ENCODE data around the gene BCDIN3D.
A peak's percentile ranks its signal among the peaks of the same experiment; 100 is the strongest.

Gene BCDIN3D

GRCh38 chr12:49825971-49826421 lies 16.9 kb downstream of the BCDIN3D start:
- H3K4me3 ChIP-seq (ENCODE audit: control insufficient read depth, low read depth, low read length): peak overlapping the region; percentile 19
- peak; percentile 85 for DNase-seq (ENCODE audit: low read depth)

DNA sequence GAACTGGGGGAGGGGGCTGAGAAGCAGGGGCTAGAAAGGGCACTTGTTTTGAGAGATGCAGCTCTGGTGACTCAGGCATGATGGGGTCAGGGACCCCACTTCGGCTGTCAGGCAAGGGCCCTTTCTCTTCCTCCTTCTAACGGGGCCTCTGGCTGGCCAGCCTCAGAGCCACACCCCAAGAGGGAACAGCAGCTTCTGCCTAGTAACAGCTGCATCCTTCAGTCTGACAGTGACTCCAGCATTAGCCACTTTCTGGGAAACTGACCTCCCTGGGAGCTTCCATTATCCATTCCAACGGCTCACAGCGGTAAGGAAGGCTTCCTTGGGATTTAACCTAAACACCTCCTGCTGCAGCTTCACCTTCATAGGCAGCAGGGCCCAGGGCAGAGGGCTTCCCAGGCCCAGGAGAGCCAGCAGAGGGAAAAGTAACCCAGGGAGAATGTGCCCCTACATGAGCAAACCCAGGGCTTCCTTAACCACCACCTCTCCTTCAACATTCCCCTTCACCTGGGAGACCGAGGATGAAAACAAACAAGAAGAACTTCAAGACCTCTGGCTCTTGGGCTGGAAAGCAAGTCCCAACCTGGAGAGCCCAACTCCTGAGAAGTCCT lies 17.4 kb downstream of the BCDIN3D start:
- TF ChIP-seq, protein P1, sequence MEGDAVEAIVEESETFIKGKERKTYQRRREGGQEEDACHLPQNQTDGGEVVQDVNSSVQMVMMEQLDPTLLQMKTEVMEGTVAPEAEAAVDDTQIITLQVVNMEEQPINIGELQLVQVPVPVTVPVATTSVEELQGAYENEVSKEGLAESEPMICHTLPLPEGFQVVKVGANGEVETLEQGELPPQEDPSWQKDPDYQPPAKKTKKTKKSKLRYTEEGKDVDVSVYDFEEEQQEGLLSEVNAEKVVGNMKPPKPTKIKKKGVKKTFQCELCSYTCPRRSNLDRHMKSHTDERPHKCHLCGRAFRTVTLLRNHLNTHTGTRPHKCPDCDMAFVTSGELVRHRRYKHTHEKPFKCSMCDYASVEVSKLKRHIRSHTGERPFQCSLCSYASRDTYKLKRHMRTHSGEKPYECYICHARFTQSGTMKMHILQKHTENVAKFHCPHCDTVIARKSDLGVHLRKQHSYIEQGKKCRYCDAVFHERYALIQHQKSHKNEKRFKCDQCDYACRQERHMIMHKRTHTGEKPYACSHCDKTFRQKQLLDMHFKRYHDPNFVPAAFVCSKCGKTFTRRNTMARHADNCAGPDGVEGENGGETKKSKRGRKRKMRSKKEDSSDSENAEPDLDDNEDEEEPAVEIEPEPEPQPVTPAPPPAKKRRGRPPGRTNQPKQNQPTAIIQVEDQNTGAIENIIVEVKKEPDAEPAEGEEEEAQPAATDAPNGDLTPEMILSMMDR (conservative IDR thresholded peaks at IDR 0.05; ENCODE audit: control insufficient read depth, insufficient read depth, low read depth, low read length): no peak
- H3K4me3 ChIP-seq (ENCODE audit: control insufficient read depth, low read depth, low read length): peak overlapping the region; percentile 27
- peak; percentile 86 for DNase-seq (ENCODE audit: low read depth)

More at GRCh38 chr12:49825971-49826421, 16.9 kb downstream of the BCDIN3D start:
- TF ChIP-seq, protein P1 (conservative IDR thresholded peaks at IDR 0.05; ENCODE audit: control insufficient read depth, insufficient read depth, low read depth, low read length): no peak

GRCh38 chr12:49824895-49825294 lies 18.0 kb downstream of the BCDIN3D start:
- peak; percentile 90 for DNase-seq (ENCODE audit: low read depth)
- H3K4me3 ChIP-seq (ENCODE audit: control insufficient read depth, low read depth, low read length): peak overlapping the region; percentile 18
- TF ChIP-seq, protein P1 (conservative IDR thresholded peaks at IDR 0.05; ENCODE audit: control insufficient read depth, insufficient read depth, low read depth, low read length): no peak

DNA sequence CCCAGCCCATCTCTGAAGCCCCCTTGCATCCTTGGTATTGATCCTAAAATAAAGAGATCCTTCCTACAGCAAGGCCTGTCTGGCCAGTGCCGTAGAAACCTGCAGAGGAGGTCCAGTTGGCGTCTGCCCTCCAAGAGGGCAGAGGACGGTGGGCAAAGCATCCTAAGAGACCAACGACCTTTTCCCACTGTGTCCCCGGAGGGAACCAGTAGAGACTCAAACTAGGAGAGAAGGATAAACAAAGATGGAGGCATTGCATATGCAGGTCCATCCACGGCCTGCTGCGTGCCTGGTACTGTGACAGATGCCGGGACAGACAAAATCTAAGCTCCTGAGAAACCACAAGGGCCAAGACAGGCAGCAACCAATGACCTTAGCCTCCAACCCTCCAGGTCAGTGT lies 18.5 kb downstream of the BCDIN3D start:
- DNase-seq (ENCODE audit: low read depth): no peak
- H3K4me3 ChIP-seq (ENCODE audit: control insufficient read depth, low read depth, low read length): no peak overlapping the region

GRCh38 chr12:49823951-49824350 lies 19.0 kb downstream of the BCDIN3D start:
- TF ChIP-seq, protein P1 (conservative IDR thresholded peaks at IDR 0.05; ENCODE audit: control insufficient read depth, insufficient read depth, low read depth, low read length): no peak
- DNase-seq (ENCODE audit: low read depth): no peak
- H3K4me3 ChIP-seq (ENCODE audit: control insufficient read depth, low read depth, low read length): no peak overlapping the region

More for the DNA sequence above, 18.5 kb downstream of the BCDIN3D start:
- TF ChIP-seq, protein P1 (conservative IDR thresholded peaks at IDR 0.05; ENCODE audit: control insufficient read depth, insufficient read depth, low read depth, low read length): no peak

GRCh38 chr12:49823350-49823749 lies 19.6 kb downstream of the BCDIN3D start:
- TF ChIP-seq, protein P1 (conservative IDR thresholded peaks at IDR 0.05; ENCODE audit: control insufficient read depth, insufficient read depth, low read depth, low read length): no peak
- no peak for DNase-seq (ENCODE audit: low read depth)
- H3K4me3 ChIP-seq (ENCODE audit: control insufficient read depth, low read depth, low read length): no peak overlapping the region

Measured in fibroblast of mammary gland (primary cell).